Medulla oblongata (tissue), 1 donor: ENCODE results near the gene MKNK2.
"Not testable (repeated sequence)": the region's sequence is repeated elsewhere in the genome, so short reads cannot be mapped to it uniquely, and the experiment has no call there.

Source experiments
- DNase-seq: peaks from one replicate; pipeline ENCODE4 v3.0.0-alpha.2; 2015; ENCODE audit errors: extremely low spot score

The MKNK2 gene

DNA sequence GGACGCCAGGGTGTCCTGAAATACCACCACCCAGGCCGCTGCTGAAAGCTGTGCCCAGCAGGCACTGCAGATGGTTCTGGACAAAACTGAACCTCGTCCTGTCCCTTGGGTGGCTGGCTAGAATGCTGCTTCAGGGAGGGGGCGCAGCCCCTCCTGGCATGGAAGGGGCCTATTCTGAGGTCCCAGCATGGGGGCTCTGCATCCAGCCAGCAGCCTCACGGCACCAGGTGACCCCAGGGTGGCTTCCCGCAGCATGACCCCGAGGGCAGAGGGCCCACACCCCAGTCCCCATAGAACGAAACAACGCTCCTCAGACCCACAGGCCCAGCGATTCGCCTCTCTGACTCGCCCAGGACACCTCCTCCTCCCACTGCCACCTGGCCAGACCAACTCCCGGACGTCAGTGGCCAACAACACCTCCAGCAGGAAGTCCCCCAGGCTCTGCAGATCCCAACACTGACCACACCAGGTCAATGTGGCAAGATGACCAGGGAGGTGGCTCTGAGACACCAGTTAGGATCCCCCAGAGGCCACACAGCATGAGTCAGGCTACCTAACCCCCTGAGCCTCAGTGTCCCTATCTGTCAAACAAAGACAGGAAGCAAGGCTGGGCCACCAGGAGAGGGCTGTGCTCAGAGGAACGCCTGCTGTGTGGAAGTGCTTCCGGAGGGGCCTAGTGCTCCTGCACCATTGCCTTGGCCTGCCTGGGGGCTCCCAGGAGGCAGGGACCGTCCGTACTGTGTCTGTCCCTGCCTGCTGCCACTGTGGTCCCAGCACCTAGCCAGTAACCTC, 6.1 kb downstream of the MKNK2 start:
- no peak for DNase-seq

DNA sequence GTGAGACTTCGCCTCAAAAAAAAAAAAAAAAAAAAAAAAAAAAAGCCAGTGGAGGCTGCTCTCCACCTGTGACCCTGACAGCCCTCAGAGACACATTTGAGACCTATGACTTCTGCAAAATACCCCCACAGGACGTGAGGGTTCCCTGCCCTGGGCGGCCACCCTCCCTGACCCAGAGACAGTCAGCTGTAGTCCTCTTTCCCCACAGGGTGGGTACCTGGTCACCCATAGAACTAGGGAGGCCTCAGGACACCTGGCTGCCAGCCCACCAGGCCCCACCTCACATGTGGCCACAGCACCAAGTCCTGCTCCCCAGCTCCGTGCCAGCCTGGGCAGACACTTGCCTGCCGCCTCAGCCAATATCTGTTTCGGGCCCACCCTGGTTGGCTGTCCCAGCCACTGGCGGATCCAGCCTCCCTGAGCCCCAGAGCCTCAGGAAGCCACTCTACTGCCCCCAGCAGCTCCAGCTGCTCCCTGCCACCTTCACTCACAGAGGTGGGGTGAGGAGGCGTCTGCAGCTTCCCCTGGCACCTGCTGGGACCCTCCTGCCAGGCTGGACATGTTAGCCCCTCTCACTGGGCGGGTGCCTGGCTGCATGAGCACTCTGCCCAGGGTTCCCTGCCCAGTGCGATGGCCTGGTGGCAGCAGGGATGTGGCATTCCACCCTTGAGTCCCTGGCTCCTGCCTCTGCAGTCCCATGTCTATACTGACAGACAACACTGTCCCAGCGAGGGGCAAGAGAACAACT, 6.9 kb downstream of the MKNK2 start:
- no peak for DNase-seq

DNA sequence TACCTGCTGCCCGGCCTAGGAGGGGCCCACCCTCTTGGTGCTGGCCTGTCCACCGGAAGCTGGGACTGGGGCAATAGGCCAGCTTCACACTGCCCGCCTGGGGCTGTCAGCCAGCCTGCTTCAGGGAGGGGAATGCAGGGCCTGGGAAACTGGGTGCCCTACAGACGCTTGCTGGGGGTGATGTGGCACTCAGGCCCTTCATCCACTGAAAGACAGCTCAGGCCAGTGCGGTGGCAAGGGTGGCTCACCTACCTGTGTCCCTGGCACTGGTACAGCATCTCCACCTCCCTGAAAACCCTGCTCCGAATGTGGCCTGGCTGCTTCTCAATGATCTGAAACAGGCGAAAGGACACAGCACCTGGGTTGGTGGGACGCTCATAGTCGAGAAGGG, 7.8 kb downstream of the MKNK2 start:
- DNase-seq, result no peak

DNA sequence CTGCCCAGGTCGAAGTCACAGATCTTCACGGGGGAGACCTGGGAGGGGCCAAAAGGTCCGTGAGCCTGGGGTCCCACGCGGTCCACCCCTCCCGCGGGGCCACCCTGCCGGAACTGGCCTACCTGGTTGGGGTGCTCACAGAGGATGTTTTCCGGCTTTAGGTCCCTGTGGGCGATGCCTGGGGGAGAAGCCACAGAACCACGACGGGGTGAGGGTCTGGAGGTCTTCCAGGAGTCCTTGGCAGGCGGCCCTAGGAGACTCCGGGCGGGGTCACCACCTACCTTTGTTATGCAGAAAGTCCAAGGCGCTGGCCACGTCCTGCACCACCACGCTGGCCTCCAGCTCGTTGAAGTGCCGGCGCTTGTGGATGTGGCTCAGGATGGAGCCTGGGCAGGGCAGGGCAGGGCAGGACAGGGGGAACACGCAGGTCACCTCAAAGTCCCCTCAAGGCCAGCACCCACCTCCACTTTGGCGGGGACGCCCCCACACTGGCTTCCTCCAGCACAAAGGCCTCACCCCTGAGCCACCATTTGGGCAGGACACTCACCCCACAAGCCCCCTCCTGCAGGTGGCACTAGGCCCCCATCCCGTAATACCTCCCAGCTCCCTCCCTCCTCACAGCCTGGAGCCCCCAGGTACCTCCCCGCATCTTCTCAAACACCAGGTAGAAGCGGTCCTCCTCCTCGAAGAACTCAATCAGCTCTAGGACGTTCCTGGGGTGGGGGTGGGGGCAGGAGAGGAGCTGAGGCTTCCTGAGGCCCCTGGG, 8.4 kb downstream of the MKNK2 start:
- no peak for DNase-seq

DNA sequence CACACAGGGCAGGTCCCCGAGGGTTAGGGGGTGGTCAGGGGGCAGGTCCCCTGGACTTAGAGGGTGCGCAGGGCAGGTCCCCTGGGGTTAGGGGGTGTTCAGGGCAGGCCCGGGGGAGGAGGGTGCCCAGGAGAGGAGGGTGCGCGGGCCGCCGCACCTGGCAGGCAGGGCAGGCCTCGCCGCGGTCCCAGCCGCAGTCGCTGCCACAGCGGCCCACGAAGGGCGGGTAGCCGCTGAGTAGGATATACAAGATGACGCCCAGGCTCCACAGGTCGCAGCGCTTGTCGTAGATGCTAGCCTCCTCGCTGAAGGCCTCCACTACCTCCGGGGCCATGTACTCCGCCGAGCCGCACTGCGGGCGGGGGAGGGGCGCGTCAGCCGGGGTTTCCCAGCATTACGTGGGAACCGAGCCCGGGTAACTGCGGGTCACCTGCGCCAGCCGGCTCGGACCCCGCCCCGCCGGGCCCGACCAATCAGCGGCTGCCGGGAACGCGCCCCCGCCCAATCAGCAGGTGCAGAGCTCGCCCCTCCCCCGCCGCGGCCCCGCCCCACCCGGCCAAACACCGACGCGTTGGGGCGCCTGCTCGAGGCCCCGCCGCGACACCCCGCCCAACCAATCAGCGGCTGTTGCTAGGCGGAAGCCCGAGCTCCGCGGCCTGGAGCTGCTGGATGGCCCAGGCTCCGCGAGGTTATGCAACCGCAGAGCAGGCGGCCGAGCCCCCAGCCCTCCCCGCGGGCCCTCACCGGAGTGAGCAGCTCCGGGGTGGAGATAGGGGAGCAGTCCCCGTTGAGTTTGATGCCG, 9.2 kb downstream of the MKNK2 start:
- peak; percentile 94 for DNase-seq

DNA sequence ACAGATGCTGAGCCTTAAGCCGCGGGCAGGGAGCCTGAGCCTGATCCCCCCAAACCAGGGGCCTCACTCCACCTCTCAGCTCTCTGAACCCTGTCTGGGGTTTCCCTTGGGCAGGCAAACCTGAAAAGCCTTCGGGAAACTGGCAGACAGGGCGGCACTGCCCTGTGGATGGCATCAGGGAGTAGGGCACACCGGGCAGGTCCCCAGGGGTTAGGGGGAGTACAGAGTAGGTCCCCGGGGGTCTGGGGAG, 9.7 kb downstream of the MKNK2 start:
- DNase-seq, result no peak

DNA sequence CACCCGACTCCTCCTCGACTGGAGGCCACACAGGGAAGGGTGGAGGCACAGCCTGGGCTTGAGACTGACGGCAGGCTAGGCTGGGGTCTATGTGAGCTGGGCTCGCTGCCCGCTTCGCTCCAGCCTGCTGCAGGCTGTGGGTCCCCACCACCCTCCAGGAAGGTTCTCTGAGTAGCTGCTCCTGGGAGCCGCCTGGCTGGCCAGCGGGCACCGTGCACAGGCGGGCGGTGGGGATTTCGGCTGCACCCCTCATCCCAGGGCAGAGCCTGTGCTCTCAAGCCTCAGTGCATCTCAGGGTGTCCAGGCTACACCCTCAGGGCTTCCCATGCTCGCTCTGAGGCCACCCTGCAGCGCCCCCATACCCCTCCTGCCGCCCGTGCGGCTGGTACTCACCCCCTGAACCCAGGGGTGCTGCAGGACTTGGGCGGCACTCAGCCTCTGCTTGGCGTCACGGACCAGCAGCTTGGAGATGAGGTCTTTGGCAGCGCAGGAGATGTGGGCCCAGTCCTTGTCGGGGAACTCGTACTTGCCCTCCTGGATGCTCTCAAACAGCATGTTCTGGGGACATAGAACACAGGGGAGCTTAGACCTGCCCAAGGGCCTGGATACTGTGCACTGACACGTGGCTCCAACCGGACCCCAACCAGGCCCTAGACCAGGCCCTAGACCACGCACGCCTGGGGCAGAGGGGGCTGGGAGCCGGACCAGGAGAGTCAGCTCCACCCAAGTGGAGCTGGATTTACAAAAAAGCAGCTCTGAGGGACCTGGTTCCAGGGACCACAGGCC, 10.2 kb downstream of the MKNK2 start:
- no peak for DNase-seq

DNA sequence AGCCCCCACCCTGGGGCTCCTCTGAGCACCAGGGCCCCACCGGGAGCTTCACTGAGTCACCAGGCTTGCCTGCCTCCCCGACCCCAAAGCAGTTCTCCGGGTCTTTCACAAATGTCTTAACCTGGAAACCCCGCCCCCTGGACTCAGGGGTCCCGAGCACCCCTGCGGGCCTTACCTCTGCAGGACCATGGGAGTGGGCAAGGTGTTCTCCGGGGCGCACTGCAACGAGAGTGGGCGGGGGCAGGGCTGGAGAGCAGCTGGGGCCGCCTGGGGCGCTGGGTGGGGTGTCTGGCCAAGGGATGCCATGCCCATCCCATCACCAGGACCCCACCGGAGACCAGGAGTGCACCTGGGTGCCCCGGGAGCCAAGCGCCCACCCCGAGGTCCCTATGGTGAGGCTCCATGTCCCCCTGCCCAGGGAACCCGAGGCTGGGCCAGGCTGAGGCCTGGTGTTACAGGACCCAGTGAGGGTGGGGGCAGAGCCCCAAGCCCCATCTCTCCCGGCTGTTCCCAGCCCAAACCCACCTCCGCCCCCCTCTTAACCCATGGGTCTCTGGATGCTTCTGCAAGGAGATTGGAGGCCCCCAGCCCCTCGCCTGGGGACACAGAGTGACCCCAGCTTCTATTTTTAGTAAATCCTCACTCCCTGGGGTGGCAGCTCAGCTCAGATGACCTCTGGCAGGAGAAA, 10.9 kb downstream of the MKNK2 start:
- no peak for DNase-seq

DNA sequence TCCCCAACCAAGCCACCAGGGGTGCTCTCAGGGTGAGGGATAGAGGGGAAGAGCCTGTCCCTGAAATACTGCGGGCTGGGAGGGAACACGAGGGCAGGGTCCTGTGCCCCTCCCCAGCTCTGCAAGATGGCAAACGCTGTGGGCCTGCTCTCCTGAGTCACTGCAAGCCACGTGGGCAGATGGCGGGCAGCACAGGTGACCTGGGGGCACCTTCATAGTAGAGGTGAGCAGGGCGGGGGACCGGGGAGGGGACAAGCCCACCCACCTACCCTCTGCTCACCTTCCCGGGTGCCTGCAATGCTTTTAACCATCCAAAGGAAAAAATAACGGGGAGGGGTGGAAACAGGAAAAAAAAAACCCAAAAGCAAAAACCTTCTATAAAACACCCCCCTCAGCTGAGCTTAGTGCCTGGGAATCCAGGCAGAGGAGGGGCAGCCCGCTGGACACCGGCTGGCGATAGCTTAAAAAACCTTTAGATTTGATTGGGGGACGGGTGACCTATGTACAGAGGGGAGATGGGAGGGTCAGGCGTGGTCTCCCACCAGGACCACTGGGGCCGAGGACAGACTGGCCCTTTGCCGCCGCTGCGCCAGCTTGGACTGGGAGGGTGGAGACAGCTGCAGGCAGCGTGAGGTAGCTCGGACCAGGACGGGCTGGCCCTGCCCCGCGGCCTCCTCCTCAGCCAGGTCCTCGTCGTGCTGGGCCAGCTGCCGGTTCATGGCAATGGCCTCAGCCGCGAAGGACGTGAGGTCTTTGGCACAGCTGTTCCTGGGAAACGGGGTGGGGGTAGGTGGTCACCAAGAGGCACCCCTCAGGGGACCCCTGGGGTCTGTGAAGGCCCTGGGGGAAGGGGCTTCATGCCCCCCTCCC, 11.7 kb downstream of the MKNK2 start:
- no peak for DNase-seq

DNA sequence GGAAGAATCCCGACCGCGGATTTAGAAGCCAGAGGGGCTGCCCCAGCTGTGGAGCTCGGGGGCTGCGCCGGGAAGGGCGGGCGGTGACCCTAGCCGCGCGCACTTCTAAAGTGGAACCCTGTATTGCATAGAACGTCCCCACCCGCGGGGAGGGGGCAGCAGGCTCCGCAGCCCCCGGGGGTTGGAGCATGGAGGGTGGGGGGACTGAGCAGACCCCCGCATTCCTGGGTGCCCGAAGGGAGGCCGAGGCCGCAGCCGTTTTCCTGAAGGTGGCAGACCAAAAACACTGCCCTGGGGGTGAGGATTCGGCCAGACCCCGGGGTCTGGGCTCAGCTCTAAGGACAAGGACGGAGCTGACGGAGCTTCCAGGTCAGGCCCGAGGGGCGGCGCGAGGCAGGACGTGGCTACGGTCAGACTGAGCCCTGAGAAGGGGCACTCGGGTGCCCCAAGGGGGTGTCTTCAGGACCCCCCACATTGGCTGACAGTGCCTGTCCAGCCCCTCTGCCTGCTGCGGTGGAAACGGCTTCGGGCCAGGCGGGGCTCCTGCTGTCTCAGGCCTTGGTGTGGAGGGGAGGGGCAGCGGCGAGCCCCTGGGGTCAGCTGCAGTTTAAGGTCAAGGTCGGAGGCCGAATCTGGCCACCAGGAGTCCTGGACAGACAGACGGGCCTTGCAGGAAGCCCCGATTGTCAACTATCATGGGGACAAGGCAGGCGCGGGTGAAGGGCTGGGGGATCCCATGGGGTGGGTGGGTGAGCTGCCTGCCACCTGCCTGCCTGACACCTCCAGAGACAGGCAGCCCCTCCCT, 12.6 kb downstream of the MKNK2 start:
- no peak for DNase-seq

DNA sequence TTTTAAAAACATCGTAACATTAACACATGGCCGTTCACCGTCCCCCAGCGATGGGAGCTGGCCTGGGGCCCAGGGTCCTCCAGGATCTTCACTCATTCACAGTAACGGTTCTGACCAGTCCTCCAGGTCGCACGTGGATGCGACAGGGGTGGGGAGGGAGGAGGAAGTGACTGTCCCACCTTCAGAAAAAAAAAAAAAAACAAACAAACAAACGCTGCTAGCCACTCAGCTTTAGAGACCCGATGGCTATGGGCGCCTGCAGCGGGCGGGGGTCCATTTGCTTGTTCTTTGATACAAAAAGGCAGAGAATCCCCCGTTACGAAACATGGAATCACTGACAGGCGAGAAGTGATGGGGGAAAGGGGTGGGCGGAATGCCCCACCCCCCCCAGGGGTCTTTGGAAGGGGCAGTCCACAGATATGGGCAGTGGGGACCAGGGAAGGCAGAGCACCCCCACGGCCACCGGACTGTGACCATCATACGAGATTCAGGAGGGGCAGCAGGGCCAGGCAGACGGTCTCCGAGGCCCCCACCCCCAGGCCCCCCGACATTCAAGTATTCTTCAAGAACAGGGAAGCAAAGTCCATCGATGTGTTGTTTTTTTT, 13.3 kb downstream of the MKNK2 start:
- DNase-seq, result no peak

DNA sequence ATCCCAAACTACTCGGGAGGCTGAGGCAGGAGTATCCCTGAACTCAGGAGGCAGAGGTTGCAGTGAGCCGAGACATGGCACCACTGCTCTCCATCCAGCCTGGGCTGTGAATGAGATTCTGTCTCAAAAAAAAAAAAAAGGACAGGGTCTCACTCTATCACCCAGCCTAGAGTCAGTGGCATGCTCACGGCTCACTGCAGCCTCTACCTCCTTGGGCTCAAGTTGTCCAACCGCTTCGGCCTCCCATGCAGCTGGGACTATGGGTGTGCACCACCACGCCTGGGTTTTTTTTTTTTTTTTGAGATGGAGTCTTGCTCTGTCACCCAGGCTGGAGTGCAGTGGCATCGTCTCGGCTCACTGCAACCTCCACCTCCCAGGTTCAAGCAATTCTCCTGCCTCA, 14.6 kb downstream of the MKNK2 start:
- DNase-seq, result no peak

DNA sequence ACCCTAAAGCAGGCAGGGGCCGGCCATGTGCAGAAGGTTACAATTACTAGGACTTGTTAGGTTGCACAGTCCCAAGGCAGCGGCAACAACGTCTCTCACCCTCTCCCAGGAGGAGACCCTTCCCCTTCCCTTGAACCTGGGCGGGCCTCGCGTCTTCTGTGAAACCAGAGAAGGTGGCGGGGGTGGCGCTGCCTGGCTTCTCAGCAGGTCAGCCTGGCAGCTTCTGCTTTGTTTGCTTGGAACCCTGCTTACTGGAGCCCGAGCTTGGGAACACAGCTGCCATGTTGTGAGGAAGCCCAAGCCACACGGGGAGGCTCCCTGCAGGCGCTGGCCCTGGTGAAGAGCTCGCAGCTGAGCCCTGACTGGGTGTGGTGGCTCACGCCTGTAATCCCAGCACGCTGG, 15.5 kb downstream of the MKNK2 start:
- DNase-seq, result no peak

DNA sequence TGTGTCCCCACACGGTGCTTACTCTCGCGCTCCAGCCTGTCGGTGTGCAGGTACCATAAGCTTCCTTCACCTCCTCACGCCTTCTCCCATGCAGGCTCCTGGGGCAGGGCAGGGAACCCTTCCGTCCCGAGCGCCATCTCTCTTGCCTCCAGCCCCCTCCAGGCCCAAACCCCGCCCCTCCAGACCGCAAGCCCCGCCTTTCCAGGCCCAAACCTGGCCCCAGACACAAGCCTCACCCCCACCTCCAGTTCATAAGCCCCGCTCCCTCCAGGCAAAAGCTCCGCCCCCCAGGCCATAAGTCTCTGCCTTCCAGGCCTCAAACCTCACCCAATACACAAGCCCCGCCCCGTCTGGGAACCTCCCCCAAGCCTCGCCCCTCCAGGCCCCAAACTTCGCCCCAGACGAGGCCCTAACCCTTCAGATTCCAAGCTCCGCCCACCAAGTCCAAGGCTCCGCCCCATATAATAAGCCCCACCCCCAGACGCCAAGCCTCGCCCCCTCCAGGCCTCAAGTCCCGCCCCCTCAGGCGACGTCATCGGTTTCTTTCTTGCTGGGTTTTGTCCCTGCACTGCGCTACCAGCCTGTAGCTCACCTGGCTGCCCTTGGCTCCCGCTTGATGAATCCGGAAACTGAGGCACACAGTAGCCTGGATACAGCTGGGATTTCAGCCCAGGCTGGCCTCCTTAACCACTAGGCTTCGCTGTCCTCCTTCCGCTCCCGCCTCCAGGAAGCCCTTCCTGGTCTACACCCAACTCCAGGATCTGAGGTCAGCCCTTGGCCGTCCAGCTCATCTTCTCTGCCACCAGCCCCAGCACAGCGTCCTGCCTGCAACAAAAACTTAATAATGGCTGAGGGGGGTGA, 16.1 kb downstream of the MKNK2 start:
- DNase-seq, result no peak

DNA sequence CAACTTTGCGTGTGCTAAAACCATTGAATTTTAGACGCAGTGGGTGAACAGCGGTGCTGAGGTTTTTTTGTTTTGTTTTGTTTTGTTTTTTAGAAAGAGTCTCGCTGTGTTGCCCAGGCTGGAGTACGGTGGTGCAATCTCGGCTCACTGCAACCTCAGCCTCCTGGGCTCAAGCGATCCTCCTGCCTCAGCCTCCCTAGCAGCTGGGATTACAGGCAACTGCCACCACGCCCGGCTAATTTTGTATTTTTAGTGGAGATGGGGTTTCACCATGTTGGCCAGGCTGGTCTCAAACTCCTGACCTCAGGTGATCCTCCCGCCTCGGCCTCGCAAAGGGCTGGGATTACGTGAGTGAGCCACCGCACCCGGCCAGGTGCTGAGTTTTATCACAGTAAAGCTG, 16.8 kb downstream of the MKNK2 start:
- DNase-seq, result not testable (repeated sequence)

DNA sequence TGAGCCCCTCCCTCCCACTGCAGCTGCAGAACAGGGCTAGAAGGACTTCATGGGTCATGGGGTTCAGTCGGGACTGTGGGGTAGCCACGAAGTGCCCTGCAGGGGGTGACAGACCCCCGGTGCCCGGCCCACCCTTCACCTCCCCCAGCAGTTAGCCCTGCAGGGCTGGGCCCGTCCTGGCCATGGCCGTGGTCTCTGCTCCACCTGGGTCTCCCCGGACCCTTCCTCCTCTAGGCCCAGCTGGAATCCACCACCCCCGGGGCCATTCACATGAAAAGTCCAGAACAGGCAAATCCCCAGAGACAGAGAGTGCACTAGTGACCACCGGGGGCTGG, 17.3 kb downstream of the MKNK2 start:
- DNase-seq, result no peak

DNA sequence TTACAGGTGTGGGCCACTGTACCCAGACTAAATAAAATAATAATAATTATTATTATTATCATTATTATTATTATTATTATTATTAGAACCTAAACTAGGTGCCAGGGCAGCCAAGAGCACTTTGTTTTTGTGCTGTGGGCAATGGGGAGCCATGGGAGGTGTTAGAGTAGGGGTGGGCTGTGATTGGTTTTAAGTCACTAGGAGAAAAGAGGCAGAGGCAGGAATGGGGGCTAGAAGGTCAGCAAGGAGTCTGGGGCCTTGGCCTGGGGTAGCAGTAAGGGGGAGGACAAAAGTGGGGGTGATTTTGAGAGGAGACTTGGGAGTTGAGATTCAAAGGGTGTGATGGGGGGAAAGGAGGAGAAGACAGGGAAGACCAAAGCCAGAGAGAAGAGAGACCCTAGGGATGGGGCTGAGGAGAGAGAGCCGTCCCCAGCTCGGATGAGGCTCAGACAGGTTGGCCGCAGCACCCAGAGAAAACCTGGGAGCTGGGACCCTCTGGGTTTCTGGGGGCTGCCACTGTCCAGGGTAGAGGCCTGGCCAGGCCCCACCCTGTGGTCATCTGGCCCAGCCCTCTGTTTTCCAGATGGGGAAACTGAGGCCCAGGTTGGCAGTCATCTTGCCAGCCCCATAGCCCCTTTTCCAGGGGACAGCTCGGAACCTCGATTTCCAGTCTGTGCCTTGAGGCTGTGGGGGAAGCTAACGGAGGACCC, 17.8 kb downstream of the MKNK2 start:
- DNase-seq, result no peak
